ENCODE results near the gene MXRA8. TPM values are rescaled to one million over a fixed set of nuclear protein-coding genes. Genes with fewer than 3 reads are reported as not detected.

Gene MXRA8
- total and polyA plus RNA-seq, 9 of the 15 experiments (the other 6 are each of a cell fraction or from before 2014, with no cell fraction given) = 0.66 to 11.3 (median 6.3) TPM

GRCh38 chr1:1358433-1359271 is at the start of gene MXRA8 (continued):
- TF ChIP-seq ZNF398 (CRISPR knock-in tag; IDR thresholded peaks at IDR 0.05) = no peak
- peak in 1 of 2 experiments; percentile 77; a peak in 1 of 4 replicates for TF ChIP-seq KDM1A (IDR thresholded peaks at IDR 0.05)
- TF ChIP-seq NFE2 (IDR thresholded peaks at IDR 0.05; ENCODE audit: low read depth) = no peak
- TF ChIP-seq MBD1 (CRISPR knock-in tag; IDR thresholded peaks at IDR 0.05) = no peak
- peak; percentile 53; the same call in 1 of the 2 replicates for TF ChIP-seq HCFC1 (IDR thresholded peaks at IDR 0.05; ENCODE audit: low read depth, low read length)
- TF ChIP-seq FOXA3 (CRISPR knock-in tag; conservative IDR thresholded peaks at IDR 0.05 in 1 of 2, IDR thresholded peaks at IDR 0.05 in 1 of 2) = peak in 1 of 2 experiments; percentile 47; a peak in 1 of 4 replicates
- peak; percentile 76; the same call in 1 of the 2 replicates for TF ChIP-seq JUND (IDR thresholded peaks at IDR 0.05; ENCODE audit: borderline replicate concordance, low read depth, low read length)
- TF ChIP-seq JUND (tag; IDR thresholded peaks at IDR 0.05; ENCODE audit: borderline replicate concordance, low read depth, low read length) = peak; percentile 44; the same call in 1 of the 3 replicates
- TF ChIP-seq RAD51 (IDR thresholded peaks at IDR 0.05; ENCODE audit: borderline replicate concordance, low read depth) = peak; percentile 96
- peak in 1 of 3 experiments; percentile 60; a peak in 2 of 6 replicates for TF ChIP-seq ZBTB11 (CRISPR knock-in tag; IDR thresholded peaks at IDR 0.05)
- TF ChIP-seq ARNT (IDR thresholded peaks at IDR 0.05) = peak in 1 of 2 experiments; percentile 16; a peak in 1 of 4 replicates
- TF ChIP-seq ZNF124 (CRISPR knock-in tag; IDR thresholded peaks at IDR 0.05) = no peak
- TF ChIP-seq ATF3 (IDR thresholded peaks at IDR 0.05) = peak; percentile 82
- TF ChIP-seq ATF3 (CRISPR knock-in tag; conservative IDR thresholded peaks at IDR 0.05) = 0 out of 2 replicates have a peak, but pooled peaks have one; percentile 26
- TF ChIP-seq TGIF2 (CRISPR knock-in tag; IDR thresholded peaks at IDR 0.05) = no peak
- no peak for TF ChIP-seq SAP30 (IDR thresholded peaks at IDR 0.05; ENCODE audit: borderline replicate concordance, insufficient read depth, low read depth, low read length, poor library complexity, severe bottlenecking)
- TF ChIP-seq MEF2A (IDR thresholded peaks at IDR 0.05; ENCODE audit: control insufficient read depth, low read depth, low read length) = no peak
